AG10803 (cell line): ENCODE results near the gene CD14.
"Not testable (repeated sequence)": the region's sequence is repeated elsewhere in the genome, so short reads cannot be mapped to it uniquely, and the experiment has no call there.

Experiments used
- DNase-seq: peaks from one replicate; pipeline ENCODE4 v3.0.0; 2010; ENCODE audit warnings: low read depth
- H3K4me3 ChIP-seq: 2 replicates; pipeline ENCODE4 v1.5.1; 2011; ENCODE audit warnings: mild to moderate bottlenecking, low read length, control low read depth
- TF ChIP-seq, protein P1 (sequence below): conservative IDR thresholded peaks from 2 replicates; pipeline ENCODE4 v1.5.1; 2011; ENCODE audit warnings: mild to moderate bottlenecking, low read length, control low read depth, inconsistent platforms

CD14 gene

DNA sequence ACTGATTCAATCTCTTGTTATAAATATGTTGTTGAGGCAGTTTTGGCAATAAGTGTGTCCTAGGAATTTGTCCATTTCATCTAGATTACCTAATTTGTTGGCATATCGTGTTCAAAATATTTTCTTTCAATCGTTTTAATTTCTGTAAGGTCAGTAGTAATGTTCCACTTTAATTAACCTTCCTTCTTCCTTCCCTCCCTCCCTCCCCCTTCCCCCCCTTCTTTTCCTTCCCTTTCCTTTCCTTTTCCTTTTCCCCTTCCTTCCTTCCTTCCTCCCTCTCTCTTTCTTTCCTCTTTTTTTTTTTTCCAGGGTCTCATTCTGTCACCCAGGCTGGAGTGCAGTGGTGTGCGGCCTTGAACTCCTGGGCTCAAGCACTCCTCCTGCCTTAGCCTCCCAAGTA, 27.1 kb downstream of the CD14 start:
- DNase-seq, result peak; percentile 49
- no peak overlapping the region for H3K4me3 ChIP-seq
- TF ChIP-seq, protein P1, sequence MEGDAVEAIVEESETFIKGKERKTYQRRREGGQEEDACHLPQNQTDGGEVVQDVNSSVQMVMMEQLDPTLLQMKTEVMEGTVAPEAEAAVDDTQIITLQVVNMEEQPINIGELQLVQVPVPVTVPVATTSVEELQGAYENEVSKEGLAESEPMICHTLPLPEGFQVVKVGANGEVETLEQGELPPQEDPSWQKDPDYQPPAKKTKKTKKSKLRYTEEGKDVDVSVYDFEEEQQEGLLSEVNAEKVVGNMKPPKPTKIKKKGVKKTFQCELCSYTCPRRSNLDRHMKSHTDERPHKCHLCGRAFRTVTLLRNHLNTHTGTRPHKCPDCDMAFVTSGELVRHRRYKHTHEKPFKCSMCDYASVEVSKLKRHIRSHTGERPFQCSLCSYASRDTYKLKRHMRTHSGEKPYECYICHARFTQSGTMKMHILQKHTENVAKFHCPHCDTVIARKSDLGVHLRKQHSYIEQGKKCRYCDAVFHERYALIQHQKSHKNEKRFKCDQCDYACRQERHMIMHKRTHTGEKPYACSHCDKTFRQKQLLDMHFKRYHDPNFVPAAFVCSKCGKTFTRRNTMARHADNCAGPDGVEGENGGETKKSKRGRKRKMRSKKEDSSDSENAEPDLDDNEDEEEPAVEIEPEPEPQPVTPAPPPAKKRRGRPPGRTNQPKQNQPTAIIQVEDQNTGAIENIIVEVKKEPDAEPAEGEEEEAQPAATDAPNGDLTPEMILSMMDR, result no peak

DNA sequence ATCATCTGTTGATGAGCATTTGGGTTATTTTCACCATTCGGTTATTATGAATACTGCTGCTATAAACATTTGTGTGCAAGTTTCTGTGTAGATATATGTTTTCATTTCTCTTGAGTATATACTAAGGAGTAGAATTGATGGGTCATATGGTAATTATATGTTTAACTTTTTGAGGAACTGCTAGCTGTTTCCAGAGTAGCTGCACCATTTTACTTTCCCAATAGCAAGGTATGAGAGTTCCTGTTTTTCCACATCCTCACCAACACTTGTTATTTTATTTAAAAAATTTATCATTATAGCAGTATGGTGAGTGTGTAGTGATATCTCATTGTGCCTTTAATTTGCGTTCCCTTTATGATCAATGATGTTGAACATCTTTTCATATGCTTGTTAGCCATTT, 29.2 kb downstream of the CD14 start:
- no peak overlapping the region for H3K4me3 ChIP-seq
- TF ChIP-seq, protein P1, result no peak
- no peak for DNase-seq

DNA sequence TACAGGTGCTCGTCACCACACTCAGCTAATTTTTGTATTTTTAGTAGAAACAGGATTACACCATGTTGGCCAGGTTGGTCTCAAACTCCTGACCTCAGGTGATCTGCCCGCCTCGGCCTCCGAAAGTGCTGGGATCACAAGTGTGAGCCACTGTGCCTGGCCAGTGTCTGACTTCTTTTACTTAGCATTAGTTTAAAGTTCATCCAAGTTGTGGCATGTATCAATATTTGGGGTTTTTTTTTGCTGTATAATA, 29.6 kb downstream of the CD14 start:
- DNase-seq, result not testable (repeated sequence)

DNA sequence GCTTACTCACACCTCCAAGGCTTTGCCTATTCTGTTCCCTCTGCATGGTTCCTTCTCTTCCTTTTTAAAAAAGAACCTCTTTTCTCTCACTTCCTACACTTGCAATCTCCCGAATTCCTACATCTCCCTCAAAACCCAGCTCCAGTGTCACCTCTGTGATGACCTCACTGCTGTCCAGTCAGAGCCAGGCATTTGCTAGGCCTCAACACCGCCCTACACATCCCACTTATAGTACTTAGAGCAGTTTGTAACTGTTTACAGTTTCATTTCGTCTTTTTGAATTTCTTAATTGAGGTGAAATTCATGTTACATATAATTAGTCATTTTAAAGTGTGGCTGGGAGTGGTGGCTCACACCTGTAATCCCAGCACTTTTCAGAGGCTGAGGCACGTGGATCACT, 30.8 kb downstream of the CD14 start:
- no peak overlapping the region for H3K4me3 ChIP-seq
- DNase-seq, result no peak

More for the DNA sequence above, 29.6 kb downstream of the CD14 start:
- H3K4me3 ChIP-seq, result not testable (repeated sequence)

DNA sequence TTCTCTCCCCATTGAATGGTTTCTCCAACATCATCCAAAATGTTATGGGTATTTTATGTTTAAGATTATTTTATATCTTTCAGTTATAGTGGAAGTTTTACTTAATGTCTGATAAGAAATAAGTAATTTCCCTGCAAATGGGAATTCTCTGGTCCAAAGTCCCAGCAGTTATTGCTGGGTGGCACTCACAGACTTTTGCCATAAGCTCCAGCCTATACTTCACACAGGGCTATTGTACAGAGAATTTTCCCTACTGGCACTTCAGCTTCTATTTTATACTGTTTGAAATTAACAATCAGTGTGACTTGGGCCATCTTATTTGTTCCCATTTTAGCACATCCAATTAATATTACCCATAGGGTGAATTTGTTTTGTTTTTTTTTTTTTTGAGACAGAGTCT, 32.9 kb downstream of the CD14 start:
- no peak overlapping the region for H3K4me3 ChIP-seq
- TF ChIP-seq, protein P1, result no peak

More for the DNA sequence above, 30.8 kb downstream of the CD14 start:
- TF ChIP-seq, protein P1, result no peak

DNA sequence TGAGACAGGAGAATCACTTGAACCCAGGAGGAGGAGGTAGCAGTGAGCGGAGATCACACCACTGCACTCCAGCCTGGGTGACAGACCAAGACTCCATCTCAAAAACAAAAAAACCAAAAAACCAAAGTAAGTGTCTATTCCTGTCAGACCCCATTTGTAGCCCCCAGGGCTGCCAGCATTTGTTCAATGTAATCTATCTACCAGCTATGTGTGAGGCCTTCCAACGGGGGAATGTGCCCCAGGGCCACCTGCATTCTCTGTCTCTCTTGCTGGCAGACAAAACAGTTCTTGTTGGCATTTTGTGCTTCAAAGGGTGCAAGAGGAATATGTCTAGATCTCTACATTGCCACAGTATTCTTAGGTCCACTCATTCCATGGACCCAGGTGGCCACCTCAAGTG, 34.1 kb downstream of the CD14 start:
- TF ChIP-seq, protein P1, result no peak
- H3K4me3 ChIP-seq, result no peak overlapping the region
- no peak for DNase-seq

More for the DNA sequence above, 32.9 kb downstream of the CD14 start:
- DNase-seq, result no peak

DNA sequence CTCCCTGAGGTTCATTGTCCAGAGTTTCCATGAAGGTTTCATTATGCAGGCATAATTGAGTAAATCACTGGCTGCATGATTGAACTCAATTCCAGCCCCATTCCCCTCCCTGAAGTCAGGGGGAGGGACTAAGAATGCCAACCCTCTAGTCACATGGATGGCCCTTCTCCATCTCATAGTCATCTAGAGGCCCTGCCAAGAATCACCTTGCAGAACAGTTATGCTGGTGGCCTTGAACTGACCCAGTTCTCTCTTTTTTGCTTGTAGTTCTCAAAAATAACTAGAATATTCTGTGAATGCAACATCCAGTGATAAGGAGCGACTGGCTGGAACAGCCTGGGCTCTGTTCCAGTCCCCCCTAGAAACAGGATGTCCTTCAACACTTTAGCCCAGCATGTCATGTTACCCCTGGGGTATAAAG, 36.6 kb downstream of the CD14 start:
- DNase-seq, result no peak
- TF ChIP-seq, protein P1, result no peak
- H3K4me3 ChIP-seq, result no peak overlapping the region

DNA sequence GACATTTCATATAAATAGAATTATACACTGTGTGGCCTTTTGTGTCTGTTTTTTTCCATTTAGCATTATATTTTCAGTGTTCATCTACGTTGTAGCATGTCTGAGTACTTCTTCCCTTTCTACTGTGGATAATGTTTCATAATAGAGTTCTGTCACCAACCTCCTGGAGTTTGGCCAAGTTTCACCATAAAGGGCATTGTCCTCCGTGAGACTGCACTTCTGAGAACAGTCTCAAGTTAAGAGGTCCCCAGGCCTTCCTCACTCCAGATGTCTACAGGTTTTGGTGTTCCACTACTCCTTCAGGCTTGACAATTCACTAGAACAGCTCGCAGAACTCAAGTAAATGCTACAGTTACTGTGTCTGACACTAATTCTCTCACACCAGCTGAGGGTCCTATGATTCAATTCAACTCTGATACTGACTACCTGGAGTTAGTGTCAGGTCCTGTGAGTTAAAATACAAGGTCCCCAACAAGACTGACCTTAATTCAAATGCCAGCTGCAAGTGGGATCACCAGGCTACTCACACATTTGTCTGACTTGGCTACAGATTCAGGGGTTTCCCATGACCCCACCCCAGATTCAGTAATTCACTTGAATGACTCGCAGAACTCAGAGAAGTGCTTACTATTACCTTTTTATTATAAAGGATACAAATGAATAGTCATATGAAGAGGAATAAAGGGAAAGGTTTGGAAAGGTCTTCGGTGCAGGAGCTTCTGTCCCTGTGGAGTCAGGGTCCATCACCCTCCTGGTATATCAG, 37.3 kb downstream of the CD14 start:
- DNase-seq, result no peak
- TF ChIP-seq, protein P1, result no peak

More for the DNA sequence above, 37.3 kb downstream of the CD14 start:
- no peak overlapping the region for H3K4me3 ChIP-seq
